GM12864 (cell line): ENCODE data around the gene LDLRAD4.

Source experiments
- DNase-seq: peaks from one replicate; pipeline ENCODE4 v3.0.0-alpha.2; 2011; ENCODE audit warnings: low read depth
- H3K4me3 ChIP-seq: 2 replicates; pipeline ENCODE4 v1.5.1; 2011; ENCODE audit warnings: mild to moderate bottlenecking, low read depth, low read length, control low read depth
- CTCF ChIP-seq: IDR thresholded peaks from 2 replicates; pipeline ENCODE4 v1.5.1; 2011; ENCODE audit warnings: low read depth, mild to moderate bottlenecking, moderate library complexity, low read length, control low read depth, inconsistent platforms; ENCODE audit errors: missing control alignments

The LDLRAD4 gene

DNA sequence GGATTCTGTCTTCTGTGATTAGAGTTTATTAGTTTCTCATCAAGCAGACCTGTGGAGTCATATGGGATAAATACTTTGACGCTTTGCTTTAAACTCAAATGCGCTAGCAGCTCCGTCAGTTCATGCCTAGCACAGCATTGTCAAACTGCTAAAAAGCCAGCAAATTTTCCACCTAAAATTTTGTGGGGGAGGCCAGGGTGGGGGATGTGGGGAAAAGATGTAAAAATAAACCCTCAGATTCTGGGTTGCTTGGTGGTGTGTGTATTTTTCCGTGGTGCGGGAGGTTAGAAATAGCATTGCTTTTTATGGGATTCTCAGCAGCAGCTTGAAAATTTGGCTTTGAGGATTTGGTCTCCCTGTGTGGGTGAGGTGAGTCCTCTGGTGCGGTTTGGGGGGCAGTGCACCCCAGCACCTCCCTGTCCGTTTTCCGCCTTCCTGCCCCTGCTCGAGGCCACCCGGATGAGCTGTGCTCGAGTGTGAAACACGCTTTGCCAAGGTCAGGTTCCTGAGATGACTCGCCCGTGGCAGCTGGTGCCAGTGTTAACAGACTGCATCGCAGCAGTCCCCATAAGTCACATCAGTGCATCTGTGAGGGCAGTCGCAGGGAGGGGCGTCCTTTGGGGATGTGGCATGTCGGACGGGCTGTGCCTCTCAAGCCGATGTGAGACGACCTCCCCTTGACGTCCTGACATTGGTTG is 65.9 kb downstream of the LDLRAD4 start:
- H3K4me3 ChIP-seq: no peak overlapping the region
- DNase-seq: no peak
- TF ChIP-seq CTCF: no peak

GRCh38 chr18:13285874-13286273 is 67.3 kb downstream of the LDLRAD4 start:
- H3K4me3 ChIP-seq: no peak overlapping the region
- no peak for DNase-seq
- no peak for TF ChIP-seq CTCF

- no peak for DNase-seq
- H3K4me3 ChIP-seq: no peak overlapping the region
- TF ChIP-seq CTCF: no peak
These were observed 68.0 kb downstream of the LDLRAD4 start for GRCh38 chr18:13286456-13287125.

DNA sequence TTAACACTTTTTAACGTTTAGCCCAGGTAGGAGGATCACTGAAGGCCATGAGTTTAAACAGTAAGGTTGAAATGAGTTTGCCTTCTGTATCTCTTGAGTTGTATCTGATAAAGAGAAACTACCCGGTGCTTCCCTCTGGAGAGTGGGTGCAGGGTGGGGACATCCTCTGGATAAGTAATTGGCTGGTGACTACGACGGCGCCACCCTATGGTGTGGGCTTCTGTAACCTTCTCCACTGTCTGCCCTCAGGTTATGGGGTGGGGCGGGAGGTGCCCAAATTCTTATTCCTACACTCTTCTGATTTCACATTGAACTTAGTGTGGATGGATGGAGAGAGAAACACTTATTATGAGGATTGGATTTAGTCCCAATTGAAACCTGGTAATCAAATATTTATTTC is 68.8 kb downstream of the LDLRAD4 start:
- no peak for TF ChIP-seq CTCF
- no peak overlapping the region for H3K4me3 ChIP-seq
- DNase-seq: no peak

DNA sequence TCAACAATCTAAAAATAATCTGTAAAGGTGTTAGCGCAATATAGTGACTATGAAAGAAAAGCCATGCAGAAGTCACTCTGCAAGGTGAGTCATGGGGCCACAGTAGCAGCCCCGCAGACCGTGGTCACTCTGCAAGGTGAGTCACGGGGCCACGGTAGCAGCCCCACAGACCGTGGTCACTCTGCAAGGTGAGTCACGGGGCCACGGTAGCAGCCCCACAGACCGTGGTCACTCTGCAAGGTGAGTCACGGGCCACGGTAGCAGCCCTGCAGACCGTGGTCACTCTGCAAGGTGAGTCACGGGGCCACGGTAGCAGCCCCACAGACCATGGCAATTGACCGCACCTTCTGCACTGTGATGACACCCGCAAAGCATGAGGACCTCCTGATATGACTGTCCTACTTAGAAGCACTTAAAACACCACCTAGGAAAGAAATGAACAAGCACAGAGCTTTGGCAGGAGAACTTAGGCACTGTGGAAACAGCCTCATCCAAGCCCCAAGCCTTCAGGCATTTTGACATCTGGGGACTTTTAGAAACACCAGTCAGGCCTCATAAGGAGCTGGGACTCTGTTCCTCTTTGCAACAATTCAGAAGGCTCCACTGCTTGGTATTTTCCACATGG is 70.1 kb downstream of the LDLRAD4 start:
- H3K4me3 ChIP-seq: no peak overlapping the region
- DNase-seq: no peak
- TF ChIP-seq CTCF: no peak

GRCh38 chr18:13289481-13290205 is 71.1 kb downstream of the LDLRAD4 start:
- DNase-seq: no peak
- no peak for TF ChIP-seq CTCF
- H3K4me3 ChIP-seq: no peak overlapping the region
